Tibial artery (tissue), 4 donors: ENCODE data around the gene DAG1.

Source experiments
- DNase-seq, 2 donors: peaks; one replicate each; pipeline ENCODE4 v3.0.0-alpha.2; 2019
- H3K27ac ChIP-seq, 2 donors: fragments of 200-600 bp; sonication (generic) in 1 of 2; 1 replicate in 1 of 2; 2 replicates in 1 of 2; pipeline ENCODE4 v1.5.1; 2018 to 2019; ENCODE audit warnings: mild to moderate bottlenecking in 1 of 2
- H3K27me3 ChIP-seq, 2 donors: fragments of 200-600 bp; sonication (generic) in 1 of 2; one replicate each; pipeline versions ENCODE4 v1.5.1 to v1.6.0; 2016 to 2019
- H3K36me3 ChIP-seq, 3 donors: fragments of 200-600 bp; sonication (generic) in 2 of 3; one replicate each; pipeline ENCODE4 v1.5.1; 2016 to 2019; ENCODE audit warnings: mild to moderate bottlenecking in 2 of 3
- H3K4me1 ChIP-seq, 4 donors: fragments of 200-600 bp; sonication (generic) in 2 of 4; 1 replicate in 3 of 4; 2 replicates in 1 of 4; pipeline ENCODE4 v1.5.1; 2016 to 2019
- H3K4me3 ChIP-seq, 2 donors: fragments of 200-600 bp; sonication (generic) in 1 of 2; 1 replicate in 1 of 2; 2 replicates in 1 of 2; pipeline ENCODE4 v1.5.1; 2018 to 2019; ENCODE audit warnings: mild to moderate bottlenecking in 2 of 2
- H3K9me3 ChIP-seq, 3 donors: fragments of 200-600 bp; sonication (generic) in 1 of 3; one replicate each; pipeline ENCODE4 v1.5.1; 2016 to 2019
- intact Hi-C: fragments of 100-400 bp; cut with DNase I; formaldehyde crosslinking; loops from one replicate; pipeline ENCODE4 v1.15.0; 2023; ENCODE audit warnings: low total_unique reads
- TF ChIP-seq, protein P1 (sequence below), 2 experiments: fragments of 200-600 bp in 1 of 2; fragments of 450-650 bp in 1 of 2; IDR thresholded peaks; one replicate each; pipeline ENCODE4 v1.5.1; 2017 to 2019; ENCODE audit warnings: antibody characterized with exemption in 2 of 2, mild to moderate bottlenecking in 1 of 2, moderate library complexity in 1 of 2

Gene DAG1

GRCh38 chr3:49428752-49429080 lies 41.4 kb upstream of the DAG1 start:
- no peak for DNase-seq
- TF ChIP-seq, protein P1, sequence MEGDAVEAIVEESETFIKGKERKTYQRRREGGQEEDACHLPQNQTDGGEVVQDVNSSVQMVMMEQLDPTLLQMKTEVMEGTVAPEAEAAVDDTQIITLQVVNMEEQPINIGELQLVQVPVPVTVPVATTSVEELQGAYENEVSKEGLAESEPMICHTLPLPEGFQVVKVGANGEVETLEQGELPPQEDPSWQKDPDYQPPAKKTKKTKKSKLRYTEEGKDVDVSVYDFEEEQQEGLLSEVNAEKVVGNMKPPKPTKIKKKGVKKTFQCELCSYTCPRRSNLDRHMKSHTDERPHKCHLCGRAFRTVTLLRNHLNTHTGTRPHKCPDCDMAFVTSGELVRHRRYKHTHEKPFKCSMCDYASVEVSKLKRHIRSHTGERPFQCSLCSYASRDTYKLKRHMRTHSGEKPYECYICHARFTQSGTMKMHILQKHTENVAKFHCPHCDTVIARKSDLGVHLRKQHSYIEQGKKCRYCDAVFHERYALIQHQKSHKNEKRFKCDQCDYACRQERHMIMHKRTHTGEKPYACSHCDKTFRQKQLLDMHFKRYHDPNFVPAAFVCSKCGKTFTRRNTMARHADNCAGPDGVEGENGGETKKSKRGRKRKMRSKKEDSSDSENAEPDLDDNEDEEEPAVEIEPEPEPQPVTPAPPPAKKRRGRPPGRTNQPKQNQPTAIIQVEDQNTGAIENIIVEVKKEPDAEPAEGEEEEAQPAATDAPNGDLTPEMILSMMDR (IDR thresholded peaks at IDR 0.05), result no peak
- H3K4me1 ChIP-seq, result peaks cover 0 to 12% (median 4%) of the 10 kb centered on the region in 4 donors
- H3K36me3 ChIP-seq, result peaks cover 0 to 22% (median 17%) of the 10 kb centered on the region in 3 donors
- H3K9me3 ChIP-seq, result no peaks in the 10 kb centered on the region
- H3K27ac ChIP-seq, result peak overlapping the region; percentile 80 to 88
- peak overlapping the region; percentile 55 to 59 for H3K4me3 ChIP-seq
- H3K27me3 ChIP-seq, result no peaks in the 10 kb centered on the region
- intact Hi-C loops, result no loop called here

GRCh38 chr3:49434731-49435130 lies 35.3 kb upstream of the DAG1 start:
- Histone ChIP-seq H3K9me3 (no peaks in the 10 kb centered on the region), H3K36me3 (no peaks in the 10 kb centered on the region), H3K4me3 (no peak overlapping the region), H3K27ac (no peak overlapping the region), H3K27me3 (no peaks in the 10 kb centered on the region), H3K4me1 (peaks cover 0 to 4% (median 0%) of the 10 kb centered on the region in 4 donors)
- no peak for DNase-seq
- intact Hi-C loops, result no loop called here
- TF ChIP-seq, protein P1 (IDR thresholded peaks at IDR 0.05), result no peak

DNA sequence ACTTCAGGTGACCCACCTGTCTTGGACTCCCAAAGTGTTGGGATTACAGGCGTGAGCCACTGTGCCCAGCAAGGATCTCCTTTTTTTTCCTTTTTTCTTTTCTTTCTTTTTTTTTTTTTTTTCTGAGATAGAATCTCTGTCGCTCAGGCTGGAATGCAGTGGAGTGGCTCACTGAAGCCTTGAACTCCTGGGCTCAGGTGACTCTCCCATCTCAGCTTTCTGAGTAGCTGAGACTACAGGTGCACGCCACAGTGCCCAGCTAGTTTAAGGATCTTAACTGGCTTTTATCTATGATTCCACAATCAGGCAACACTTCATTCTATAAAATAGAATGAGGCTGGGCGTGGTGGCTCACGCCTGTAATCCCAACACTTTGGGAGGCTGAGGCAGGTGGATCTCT lies 24.7 kb upstream of the DAG1 start:
- Histone ChIP-seq H3K27me3 (no peaks in the 10 kb centered on the region), H3K9me3 (no peaks in the 10 kb centered on the region), H3K4me1 (peaks cover 0 to 16% (median 6%) of the 10 kb centered on the region in 4 donors), H3K36me3 (no peaks in the 10 kb centered on the region), H3K27ac (peak overlapping the region in 1 of 2 donors; percentile 80), H3K4me3 (no peak overlapping the region)
- intact Hi-C loops, result loop anchor here (5.0 kb wide), 1 partner anchor 103 kb away; the partner anchor contains the start of gene USP4
- DNase-seq, result no peak
- TF ChIP-seq, protein P1 (IDR thresholded peaks at IDR 0.05), result no peak

GRCh38 chr3:49453621-49454020 lies 16.4 kb upstream of the DAG1 start:
- Histone ChIP-seq H3K27ac (no peak overlapping the region), H3K36me3 (no peaks in the 10 kb centered on the region), H3K27me3 (no peaks in the 10 kb centered on the region), H3K4me3 (no peak overlapping the region), H3K9me3 (no peaks in the 10 kb centered on the region), H3K4me1 (peaks cover 0 to 24% (median 10%) of the 10 kb centered on the region in 4 donors)
- intact Hi-C loops, result loop anchor here (5.0 kb wide), 1 partner anchor 281 kb away; the partner anchor contains the start of gene KLHDC8B
- no peak for DNase-seq
- TF ChIP-seq, protein P1 (IDR thresholded peaks at IDR 0.05), result no peak

GRCh38 chr3:49454458-49454857 lies 15.6 kb upstream of the DAG1 start:
- no peak for DNase-seq
- Histone ChIP-seq H3K4me1 (peaks cover 0 to 21% (median 10%) of the 10 kb centered on the region in 4 donors), H3K27ac (peak overlapping the region in 1 of 2 donors; percentile 63), H3K9me3 (no peaks in the 10 kb centered on the region), H3K27me3 (no peaks in the 10 kb centered on the region), H3K36me3 (no peaks in the 10 kb centered on the region), H3K4me3 (no peak overlapping the region)
- TF ChIP-seq, protein P1 (IDR thresholded peaks at IDR 0.05), result peak; percentile 13 to 20
- intact Hi-C loops, result loop anchor here (5.0 kb wide), 1 partner anchor 282 kb away; the partner anchor contains the start of gene KLHDC8B
